Left ventricle myocardium inferior (tissue), 1 donor: ENCODE measurements around the gene ATP11A. TPM values are rescaled to one million over a fixed set of nuclear protein-coding genes. Genes with fewer than 3 reads are reported as not detected.
"Not testable (repeated sequence)": the region's sequence is repeated elsewhere in the genome, so short reads cannot be mapped to it uniquely, and the experiment has no call there.

Experiments
- DNase-seq: peaks from one replicate; pipeline ENCODE4 v3.0.0-alpha.2; 2020
- H3K27ac ChIP-seq: fragments of 200-600 bp; replicated peaks from 2 replicates; pipeline ENCODE4 v1.8.0; 2021
- H3K27me3 ChIP-seq: fragments of 200-600 bp; 2 replicates; pipeline ENCODE4 v1.8.0; 2021; ENCODE audit warnings: low read depth
- H3K36me3 ChIP-seq: fragments of 200-600 bp; 2 replicates; pipeline ENCODE4 v1.8.0; 2021
- H3K4me1 ChIP-seq: fragments of 200-600 bp; 2 replicates; pipeline ENCODE4 v1.8.0; 2021
- H3K4me3 ChIP-seq: fragments of 200-600 bp; 2 replicates; pipeline ENCODE4 v1.8.0; 2021; ENCODE audit warnings: mild to moderate bottlenecking, moderate library complexity
- H3K9me3 ChIP-seq: fragments of 200-600 bp; replicated peaks from 2 replicates; pipeline ENCODE4 v1.8.0; 2021
- intact Hi-C: fragments of 100-400 bp; cut with micrococcal nuclease; formaldehyde crosslinking; loops from one replicate; pipeline ENCODE4 v1.11.0; 2022
- total RNA-seq: library from RNA; stranded (reverse); fragmentation: NEBNext Ultra II Directional; extraction: Animal tissue kit (Norgen Biotek cat#: 25700); gene quantifications from one replicate; pipeline ENCODE4 v1.2.1, GENCODE V29; 2021
- TF ChIP-seq, protein P1 (sequence below): fragments of 200-600 bp; IDR thresholded peaks from 2 replicates; pipeline ENCODE4 v1.8.0; 2021; ENCODE audit warnings: antibody characterized with exemption, mild to moderate bottlenecking, borderline replicate concordance
- donor health status: DM: no; HTN: yes; CAD: no; lungs with severe emphysema.

The ATP11A gene
- total RNA-seq, 1 donor from 2014 or later, result 106 TPM

- no peak for DNase-seq
- intact Hi-C loops, result no loop called here
- Histone ChIP-seq H3K36me3 (peaks cover 29% of the 10 kb centered on the region), H3K27ac (no peak overlapping the region), H3K9me3 (no peaks in the 10 kb centered on the region), H3K4me3 (no peak overlapping the region), H3K4me1 (peaks cover 36% of the 10 kb centered on the region), H3K27me3 (no peaks in the 10 kb centered on the region)
- TF ChIP-seq, protein P1, sequence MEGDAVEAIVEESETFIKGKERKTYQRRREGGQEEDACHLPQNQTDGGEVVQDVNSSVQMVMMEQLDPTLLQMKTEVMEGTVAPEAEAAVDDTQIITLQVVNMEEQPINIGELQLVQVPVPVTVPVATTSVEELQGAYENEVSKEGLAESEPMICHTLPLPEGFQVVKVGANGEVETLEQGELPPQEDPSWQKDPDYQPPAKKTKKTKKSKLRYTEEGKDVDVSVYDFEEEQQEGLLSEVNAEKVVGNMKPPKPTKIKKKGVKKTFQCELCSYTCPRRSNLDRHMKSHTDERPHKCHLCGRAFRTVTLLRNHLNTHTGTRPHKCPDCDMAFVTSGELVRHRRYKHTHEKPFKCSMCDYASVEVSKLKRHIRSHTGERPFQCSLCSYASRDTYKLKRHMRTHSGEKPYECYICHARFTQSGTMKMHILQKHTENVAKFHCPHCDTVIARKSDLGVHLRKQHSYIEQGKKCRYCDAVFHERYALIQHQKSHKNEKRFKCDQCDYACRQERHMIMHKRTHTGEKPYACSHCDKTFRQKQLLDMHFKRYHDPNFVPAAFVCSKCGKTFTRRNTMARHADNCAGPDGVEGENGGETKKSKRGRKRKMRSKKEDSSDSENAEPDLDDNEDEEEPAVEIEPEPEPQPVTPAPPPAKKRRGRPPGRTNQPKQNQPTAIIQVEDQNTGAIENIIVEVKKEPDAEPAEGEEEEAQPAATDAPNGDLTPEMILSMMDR, result no peak
These were observed 95.6 kb downstream of the ATP11A start for GRCh38 chr13:112785483-112785856.

GRCh38 chr13:112786810-112787209 lies 97.0 kb downstream of the ATP11A start:
- Histone ChIP-seq H3K4me1 (peaks cover 23% of the 10 kb centered on the region), H3K36me3 (peaks cover 29% of the 10 kb centered on the region)
- DNase-seq, H3K4me3 ChIP-seq, intact Hi-C loops, H3K27ac ChIP-seq, H3K9me3 ChIP-seq, H3K27me3 ChIP-seq: not testable (repeated sequence)

DNA sequence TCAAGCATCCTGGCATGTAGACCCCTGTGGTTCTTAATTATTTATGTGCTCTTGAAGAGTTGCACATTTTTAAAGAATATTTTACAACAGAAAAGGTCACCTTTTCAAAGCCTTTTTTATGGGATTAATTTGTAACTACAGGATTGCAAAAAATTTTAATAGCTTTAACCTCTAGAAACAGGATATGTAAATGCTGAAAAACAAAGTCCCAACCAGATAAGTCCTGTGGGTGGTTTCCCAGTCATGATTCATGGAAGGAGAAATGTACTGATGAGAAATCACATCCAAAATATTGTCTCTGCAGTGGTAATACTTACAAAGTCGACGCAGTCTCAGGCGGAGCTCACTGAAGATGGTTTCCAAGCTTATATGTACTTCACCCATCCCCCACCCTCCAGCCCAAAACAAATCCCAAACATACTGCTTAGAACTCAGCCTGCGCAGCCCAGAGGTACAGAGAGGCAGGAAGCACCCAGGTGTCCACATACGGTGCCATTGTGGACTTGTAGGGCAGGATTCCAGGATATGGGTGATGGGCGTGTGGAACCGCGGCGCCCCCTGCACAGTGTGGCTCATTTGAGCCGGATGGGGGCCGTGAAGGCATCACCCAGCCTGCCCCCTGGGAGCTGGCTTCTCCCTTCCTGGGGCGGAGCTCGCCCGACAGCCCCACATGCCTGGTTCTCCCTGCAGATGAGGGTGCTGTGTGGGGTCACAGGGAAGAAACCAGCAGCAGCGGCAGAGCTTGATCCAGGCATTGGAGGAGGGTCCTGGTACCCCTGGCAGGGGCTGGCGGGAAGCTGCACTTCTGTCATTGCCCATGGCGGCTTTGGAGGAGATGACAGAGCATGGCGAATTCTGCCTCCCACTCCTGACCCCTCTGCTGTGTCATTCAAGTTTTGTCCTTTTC lies 101.2 kb downstream of the ATP11A start:
- Histone ChIP-seq H3K9me3 (no peaks in the 10 kb centered on the region), H3K27ac (no peak overlapping the region), H3K4me1 (peaks cover 29% of the 10 kb centered on the region), H3K27me3 (no peaks in the 10 kb centered on the region), H3K4me3 (no peak overlapping the region), H3K36me3 (peaks cover 18% of the 10 kb centered on the region)
- TF ChIP-seq, protein P1, result no peak
- intact Hi-C loops, result no loop called here
- DNase-seq, result no peak

DNA sequence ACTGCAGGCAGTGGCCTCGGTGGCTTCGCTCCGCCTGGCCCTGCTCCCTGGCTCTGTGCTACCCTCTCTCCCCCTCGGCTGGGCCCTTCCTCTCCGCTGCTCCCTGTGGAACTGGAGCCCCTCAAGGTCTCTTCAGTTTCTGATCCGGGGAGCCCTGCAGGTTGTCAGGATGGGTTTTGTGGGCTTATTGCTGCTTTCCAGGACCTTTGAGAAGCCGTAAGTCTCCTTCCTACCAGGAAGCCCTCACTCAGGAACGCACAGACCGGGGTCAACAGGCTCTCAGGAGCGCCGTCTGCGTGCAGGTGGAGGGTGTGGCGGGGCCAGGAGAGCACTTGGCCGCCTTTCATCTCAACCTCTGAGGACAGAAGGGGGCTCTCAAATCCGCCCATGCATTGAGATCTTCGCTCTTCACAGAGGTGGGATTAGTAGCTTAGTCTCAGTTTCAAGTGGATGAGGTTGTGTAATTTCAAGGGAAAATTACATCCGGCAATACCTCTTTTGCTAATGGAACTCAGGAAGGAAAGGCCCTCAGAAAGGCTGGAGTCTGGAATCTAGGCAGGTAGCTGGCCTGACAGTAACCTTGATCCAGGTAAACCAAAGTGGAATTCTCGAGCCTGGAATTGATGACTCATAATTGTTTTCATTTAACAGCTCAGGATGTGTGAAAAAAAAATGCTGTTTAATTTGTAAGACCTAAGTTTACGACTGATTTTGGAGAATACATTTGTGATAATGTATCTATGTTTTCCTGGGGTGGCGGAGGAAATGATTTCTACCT lies 102.0 kb downstream of the ATP11A start:
- DNase-seq, result no peak
- Histone ChIP-seq H3K27ac (peak overlapping the region; percentile 10), H3K27me3 (no peaks in the 10 kb centered on the region), H3K36me3 (peaks cover 13% of the 10 kb centered on the region), H3K4me3 (no peak overlapping the region), H3K9me3 (no peaks in the 10 kb centered on the region), H3K4me1 (peaks cover 37% of the 10 kb centered on the region)
- TF ChIP-seq, protein P1, result no peak
- intact Hi-C loops, result no loop called here

DNA sequence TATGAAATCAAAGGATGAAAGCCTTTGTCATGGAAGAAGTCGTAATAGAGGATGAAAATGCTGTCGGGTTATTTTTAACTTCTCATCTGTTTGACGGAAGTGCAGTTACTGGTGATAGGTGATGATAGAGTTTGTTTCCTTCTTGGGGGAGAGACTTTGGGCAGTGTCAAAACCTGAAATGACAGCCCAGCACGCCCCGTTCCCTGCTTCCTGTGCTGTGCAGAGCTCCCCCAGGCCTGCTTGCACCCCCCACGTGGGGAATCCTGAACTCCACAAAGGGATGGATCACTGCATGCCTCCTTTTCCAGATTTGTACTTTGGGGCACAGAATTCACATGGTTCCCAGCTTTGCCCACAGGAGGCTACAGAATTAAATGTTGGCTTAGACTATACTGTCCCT lies 102.7 kb downstream of the ATP11A start:
- TF ChIP-seq, protein P1, result no peak
- peak overlapping the region; percentile 10 for H3K27ac ChIP-seq
- intact Hi-C loops, result no loop called here

More for the DNA sequence above, 102.7 kb downstream of the ATP11A start:
- DNase-seq, result no peak
- Histone ChIP-seq H3K9me3 (no peaks in the 10 kb centered on the region), H3K4me1 (peaks cover 37% of the 10 kb centered on the region), H3K36me3 (peaks cover 13% of the 10 kb centered on the region), H3K4me3 (no peak overlapping the region), H3K27me3 (no peaks in the 10 kb centered on the region)
